ENCODE results near the gene SPSB4. TPM values are rescaled to one million over a fixed set of nuclear protein-coding genes. Genes with fewer than 3 reads are reported as not detected.

SPSB4 gene
- total and polyA plus RNA-seq, 4 donors = 0.19 to 1.9 (median 0.87) TPM

DNA sequence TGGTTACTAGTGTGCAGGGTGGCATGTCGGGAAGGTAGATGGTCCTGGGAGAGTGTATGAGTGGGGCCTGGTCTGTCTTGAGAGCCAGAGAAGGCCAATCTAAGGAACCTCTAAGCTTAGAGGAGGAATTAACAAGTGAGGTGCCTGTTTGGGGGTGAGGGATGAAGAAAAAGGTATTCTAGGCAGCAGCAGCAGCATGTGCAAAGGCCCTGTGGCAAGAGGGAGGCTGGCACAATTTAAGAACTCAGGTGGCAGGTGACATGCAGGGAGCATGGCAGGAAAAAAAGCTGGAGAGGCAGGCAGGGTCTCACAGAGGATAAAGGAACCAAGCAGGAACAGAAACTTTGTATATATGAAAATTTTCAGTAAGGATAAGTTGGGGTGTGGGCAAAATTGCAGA, 51.2 kb downstream of the SPSB4 start:
- no peak for DNase-seq (ENCODE audit: low spot score)

DNA sequence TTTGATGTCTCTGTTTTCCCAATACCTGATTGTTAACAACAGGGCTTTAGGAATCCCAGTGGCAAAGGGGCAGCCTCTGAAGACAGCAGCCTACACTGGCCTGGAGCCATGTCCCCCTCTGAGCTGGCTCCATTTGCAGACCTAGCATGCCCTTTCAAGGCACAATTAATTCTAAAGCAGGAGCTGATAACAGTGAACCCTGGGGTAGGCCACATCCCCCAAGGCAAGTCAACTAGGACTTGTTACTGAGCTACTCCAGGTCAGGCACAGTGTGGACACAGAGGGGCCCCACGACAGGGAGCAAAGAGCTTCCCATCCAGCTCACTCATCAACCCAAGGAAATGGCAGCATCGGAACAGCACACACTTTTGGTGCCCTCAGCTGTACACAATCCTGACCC, 51.9 kb downstream of the SPSB4 start:
- no peak for DNase-seq (ENCODE audit: low spot score)
- 79% methylated on average over 2 of the region's 2 CpGs for WGBS
- TF ChIP-seq, protein P1, sequence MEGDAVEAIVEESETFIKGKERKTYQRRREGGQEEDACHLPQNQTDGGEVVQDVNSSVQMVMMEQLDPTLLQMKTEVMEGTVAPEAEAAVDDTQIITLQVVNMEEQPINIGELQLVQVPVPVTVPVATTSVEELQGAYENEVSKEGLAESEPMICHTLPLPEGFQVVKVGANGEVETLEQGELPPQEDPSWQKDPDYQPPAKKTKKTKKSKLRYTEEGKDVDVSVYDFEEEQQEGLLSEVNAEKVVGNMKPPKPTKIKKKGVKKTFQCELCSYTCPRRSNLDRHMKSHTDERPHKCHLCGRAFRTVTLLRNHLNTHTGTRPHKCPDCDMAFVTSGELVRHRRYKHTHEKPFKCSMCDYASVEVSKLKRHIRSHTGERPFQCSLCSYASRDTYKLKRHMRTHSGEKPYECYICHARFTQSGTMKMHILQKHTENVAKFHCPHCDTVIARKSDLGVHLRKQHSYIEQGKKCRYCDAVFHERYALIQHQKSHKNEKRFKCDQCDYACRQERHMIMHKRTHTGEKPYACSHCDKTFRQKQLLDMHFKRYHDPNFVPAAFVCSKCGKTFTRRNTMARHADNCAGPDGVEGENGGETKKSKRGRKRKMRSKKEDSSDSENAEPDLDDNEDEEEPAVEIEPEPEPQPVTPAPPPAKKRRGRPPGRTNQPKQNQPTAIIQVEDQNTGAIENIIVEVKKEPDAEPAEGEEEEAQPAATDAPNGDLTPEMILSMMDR (IDR thresholded peaks at IDR 0.05; ENCODE audit: low read depth, low read length, missing input control) = no peak
- TF ChIP-seq GABPA (IDR thresholded peaks at IDR 0.05 in 1 of 2, conservative IDR thresholded peaks at IDR 0.05 in 1 of 2) = no peak
- no peak for TF ChIP-seq HNF4A (conservative IDR thresholded peaks at IDR 0.05)
- no peak for TF ChIP-seq NR2F2 (IDR thresholded peaks at IDR 0.05)
- no peak for TF ChIP-seq EGR1 (IDR thresholded peaks at IDR 0.05; ENCODE audit: low read depth in 2 of 2)
- TF ChIP-seq JUND (IDR thresholded peaks at IDR 0.05) = no peak
- TF ChIP-seq, protein P2, sequence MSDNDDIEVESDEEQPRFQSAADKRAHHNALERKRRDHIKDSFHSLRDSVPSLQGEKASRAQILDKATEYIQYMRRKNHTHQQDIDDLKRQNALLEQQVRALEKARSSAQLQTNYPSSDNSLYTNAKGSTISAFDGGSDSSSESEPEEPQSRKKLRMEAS (IDR thresholded peaks at IDR 0.05) = no peak
- no peak for TF ChIP-seq FOXA2 (IDR thresholded peaks at IDR 0.05)
- TF ChIP-seq, protein P3, sequence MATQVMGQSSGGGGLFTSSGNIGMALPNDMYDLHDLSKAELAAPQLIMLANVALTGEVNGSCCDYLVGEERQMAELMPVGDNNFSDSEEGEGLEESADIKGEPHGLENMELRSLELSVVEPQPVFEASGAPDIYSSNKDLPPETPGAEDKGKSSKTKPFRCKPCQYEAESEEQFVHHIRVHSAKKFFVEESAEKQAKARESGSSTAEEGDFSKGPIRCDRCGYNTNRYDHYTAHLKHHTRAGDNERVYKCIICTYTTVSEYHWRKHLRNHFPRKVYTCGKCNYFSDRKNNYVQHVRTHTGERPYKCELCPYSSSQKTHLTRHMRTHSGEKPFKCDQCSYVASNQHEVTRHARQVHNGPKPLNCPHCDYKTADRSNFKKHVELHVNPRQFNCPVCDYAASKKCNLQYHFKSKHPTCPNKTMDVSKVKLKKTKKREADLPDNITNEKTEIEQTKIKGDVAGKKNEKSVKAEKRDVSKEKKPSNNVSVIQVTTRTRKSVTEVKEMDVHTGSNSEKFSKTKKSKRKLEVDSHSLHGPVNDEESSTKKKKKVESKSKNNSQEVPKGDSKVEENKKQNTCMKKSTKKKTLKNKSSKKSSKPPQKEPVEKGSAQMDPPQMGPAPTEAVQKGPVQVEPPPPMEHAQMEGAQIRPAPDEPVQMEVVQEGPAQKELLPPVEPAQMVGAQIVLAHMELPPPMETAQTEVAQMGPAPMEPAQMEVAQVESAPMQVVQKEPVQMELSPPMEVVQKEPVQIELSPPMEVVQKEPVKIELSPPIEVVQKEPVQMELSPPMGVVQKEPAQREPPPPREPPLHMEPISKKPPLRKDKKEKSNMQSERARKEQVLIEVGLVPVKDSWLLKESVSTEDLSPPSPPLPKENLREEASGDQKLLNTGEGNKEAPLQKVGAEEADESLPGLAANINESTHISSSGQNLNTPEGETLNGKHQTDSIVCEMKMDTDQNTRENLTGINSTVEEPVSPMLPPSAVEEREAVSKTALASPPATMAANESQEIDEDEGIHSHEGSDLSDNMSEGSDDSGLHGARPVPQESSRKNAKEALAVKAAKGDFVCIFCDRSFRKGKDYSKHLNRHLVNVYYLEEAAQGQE (IDR thresholded peaks at IDR 0.05) = no peak
- no peak for TF ChIP-seq SP1 (IDR thresholded peaks at IDR 0.05)
- TF ChIP-seq HNF4G (IDR thresholded peaks at IDR 0.05) = no peak
- TF ChIP-seq RXRA (IDR thresholded peaks at IDR 0.05) = no peak
- TF ChIP-seq TAF1 (conservative IDR thresholded peaks at IDR 0.05) = no peak
- TF ChIP-seq, protein P4, sequence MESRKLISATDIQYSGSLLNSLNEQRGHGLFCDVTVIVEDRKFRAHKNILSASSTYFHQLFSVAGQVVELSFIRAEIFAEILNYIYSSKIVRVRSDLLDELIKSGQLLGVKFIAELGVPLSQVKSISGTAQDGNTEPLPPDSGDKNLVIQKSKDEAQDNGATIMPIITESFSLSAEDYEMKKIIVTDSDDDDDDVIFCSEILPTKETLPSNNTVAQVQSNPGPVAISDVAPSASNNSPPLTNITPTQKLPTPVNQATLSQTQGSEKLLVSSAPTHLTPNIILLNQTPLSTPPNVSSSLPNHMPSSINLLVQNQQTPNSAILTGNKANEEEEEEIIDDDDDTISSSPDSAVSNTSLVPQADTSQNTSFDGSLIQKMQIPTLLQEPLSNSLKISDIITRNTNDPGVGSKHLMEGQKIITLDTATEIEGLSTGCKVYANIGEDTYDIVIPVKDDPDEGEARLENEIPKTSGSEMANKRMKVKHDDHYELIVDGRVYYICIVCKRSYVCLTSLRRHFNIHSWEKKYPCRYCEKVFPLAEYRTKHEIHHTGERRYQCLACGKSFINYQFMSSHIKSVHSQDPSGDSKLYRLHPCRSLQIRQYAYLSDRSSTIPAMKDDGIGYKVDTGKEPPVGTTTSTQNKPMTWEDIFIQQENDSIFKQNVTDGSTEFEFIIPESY (IDR thresholded peaks at IDR 0.05) = no peak
- TF ChIP-seq, protein P5, sequence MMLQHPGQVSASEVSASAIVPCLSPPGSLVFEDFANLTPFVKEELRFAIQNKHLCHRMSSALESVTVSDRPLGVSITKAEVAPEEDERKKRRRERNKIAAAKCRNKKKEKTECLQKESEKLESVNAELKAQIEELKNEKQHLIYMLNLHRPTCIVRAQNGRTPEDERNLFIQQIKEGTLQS (IDR thresholded peaks at IDR 0.05) = no peak
- TF ChIP-seq YY1 (IDR thresholded peaks at IDR 0.05) = no peak
- no peak for TF ChIP-seq FOXA1 (IDR thresholded peaks at IDR 0.05)
- no peak for TF ChIP-seq RAD21 (IDR thresholded peaks at IDR 0.05)
- H3K4me3 ChIP-seq (ENCODE audit: low read depth in 1 of 3, low read length in 3 of 3) = no peak overlapping the region
- H3K27me3 ChIP-seq (ENCODE audit: control insufficient read depth in 4 of 4, insufficient read depth in 4 of 4, low read length in 3 of 4) = no peaks in the 10 kb centered on the region
- H3K4me1 ChIP-seq (ENCODE audit: control insufficient read depth in 4 of 4, insufficient read depth in 4 of 4, low read length in 3 of 4) = no peaks in the 10 kb centered on the region
- no peaks in the 10 kb centered on the region for H3K36me3 ChIP-seq (ENCODE audit: control insufficient read depth in 4 of 4, insufficient read depth in 3 of 4, low read depth in 1 of 4, low read length in 3 of 4)
- H3K9me3 ChIP-seq (ENCODE audit: control insufficient read depth in 4 of 4, low read length in 3 of 4) = peaks cover 0 to 4% (median 0%) of the 10 kb centered on the region in 4 donors
- no peak overlapping the region for H3K27ac ChIP-seq (ENCODE audit: low read depth in 1 of 2, low read length in 2 of 2)
- H3K9ac ChIP-seq (ENCODE audit: low read depth in 1 of 2, low read length in 2 of 2) = no peak overlapping the region

More for the DNA sequence above, 51.2 kb downstream of the SPSB4 start:
- Histone ChIP-seq H3K4me3 (ENCODE audit: low read depth in 1 of 3, low read length in 3 of 3) (no peak overlapping the region), H3K36me3 (ENCODE audit: control insufficient read depth in 4 of 4, insufficient read depth in 3 of 4, low read depth in 1 of 4, low read length in 3 of 4) (no peaks in the 10 kb centered on the region), H3K4me1 (ENCODE audit: control insufficient read depth in 4 of 4, insufficient read depth in 4 of 4, low read length in 3 of 4) (no peaks in the 10 kb centered on the region), H3K27me3 (ENCODE audit: control insufficient read depth in 4 of 4, insufficient read depth in 4 of 4, low read length in 3 of 4) (no peaks in the 10 kb centered on the region), H3K9ac (ENCODE audit: low read depth in 1 of 2, low read length in 2 of 2) (no peak overlapping the region), H3K27ac (ENCODE audit: low read depth in 1 of 2, low read length in 2 of 2) (no peak overlapping the region), H3K9me3 (ENCODE audit: control insufficient read depth in 4 of 4, low read length in 3 of 4) (peaks cover 0 to 4% (median 0%) of the 10 kb centered on the region in 4 donors)
- TF ChIP-seq FOXA2 (IDR thresholded peaks at IDR 0.05) = no peak
- TF ChIP-seq RAD21 (IDR thresholded peaks at IDR 0.05) = no peak
- no peak for TF ChIP-seq FOXA1 (IDR thresholded peaks at IDR 0.05)
- WGBS = 88% methylated on average over 1 of the region's 1 CpG

All from liver (tissue), 9 donors.